NCI-H1105 treated with DMSO at 0.1 percent for 48 hours (cell line): Measurements from ENCODE around the gene CARD9.

Source experiments
- DNase-seq: peaks from one replicate; lab custom pipeline; 2025; lab: John Stamatoyannopoulos, UW

Gene CARD9

DNA sequence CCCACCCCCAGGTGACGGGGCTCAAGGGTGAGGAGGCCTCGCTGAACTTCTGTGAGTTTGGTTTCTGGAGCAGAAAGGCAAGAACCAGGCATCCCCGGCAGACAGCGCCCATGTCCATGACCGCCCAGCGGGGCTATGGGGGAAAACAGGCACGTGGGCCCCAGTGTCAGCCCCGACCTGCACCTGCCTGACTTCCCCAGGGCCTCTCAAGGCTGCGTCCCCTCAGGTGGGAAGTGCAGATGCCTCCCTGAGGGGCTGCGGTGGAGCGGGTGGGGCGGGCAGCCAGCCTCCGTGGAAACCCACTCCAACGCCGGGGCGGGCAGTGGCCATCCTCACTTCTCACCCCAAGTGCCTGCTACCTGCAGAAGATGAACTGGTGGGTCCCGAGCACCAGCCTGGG lies 6.9 kb upstream of the CARD9 start:
- DNase-seq: no peak

DNA sequence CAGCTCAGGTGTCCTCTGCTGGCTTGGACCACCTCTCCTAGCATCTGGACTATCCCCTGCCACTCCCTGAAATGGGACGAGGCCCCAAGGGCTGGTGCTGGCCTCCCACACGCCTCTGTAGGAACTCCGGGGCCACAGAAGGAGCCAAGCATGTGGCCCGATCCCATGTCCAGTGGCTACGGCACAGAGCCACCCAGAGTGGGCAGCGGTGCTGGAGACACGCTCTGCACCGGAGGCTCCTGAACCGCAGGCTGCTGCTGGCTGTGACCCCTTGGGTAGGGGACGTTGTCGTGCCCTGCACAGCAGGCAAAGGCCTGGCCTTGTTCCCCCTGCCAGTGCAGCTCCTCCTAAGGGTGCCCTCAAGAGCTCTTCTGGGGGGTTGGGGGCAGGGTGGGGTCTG lies 6.4 kb upstream of the CARD9 start:
- DNase-seq: no peak

- DNase-seq: no peak
Measured at GRCh38 chr9:136379401-136379800, 5.9 kb upstream of the CARD9 start.

- DNase-seq: no peak
Measured at GRCh38 chr9:136379003-136379287, 5.5 kb upstream of the CARD9 start.

DNA sequence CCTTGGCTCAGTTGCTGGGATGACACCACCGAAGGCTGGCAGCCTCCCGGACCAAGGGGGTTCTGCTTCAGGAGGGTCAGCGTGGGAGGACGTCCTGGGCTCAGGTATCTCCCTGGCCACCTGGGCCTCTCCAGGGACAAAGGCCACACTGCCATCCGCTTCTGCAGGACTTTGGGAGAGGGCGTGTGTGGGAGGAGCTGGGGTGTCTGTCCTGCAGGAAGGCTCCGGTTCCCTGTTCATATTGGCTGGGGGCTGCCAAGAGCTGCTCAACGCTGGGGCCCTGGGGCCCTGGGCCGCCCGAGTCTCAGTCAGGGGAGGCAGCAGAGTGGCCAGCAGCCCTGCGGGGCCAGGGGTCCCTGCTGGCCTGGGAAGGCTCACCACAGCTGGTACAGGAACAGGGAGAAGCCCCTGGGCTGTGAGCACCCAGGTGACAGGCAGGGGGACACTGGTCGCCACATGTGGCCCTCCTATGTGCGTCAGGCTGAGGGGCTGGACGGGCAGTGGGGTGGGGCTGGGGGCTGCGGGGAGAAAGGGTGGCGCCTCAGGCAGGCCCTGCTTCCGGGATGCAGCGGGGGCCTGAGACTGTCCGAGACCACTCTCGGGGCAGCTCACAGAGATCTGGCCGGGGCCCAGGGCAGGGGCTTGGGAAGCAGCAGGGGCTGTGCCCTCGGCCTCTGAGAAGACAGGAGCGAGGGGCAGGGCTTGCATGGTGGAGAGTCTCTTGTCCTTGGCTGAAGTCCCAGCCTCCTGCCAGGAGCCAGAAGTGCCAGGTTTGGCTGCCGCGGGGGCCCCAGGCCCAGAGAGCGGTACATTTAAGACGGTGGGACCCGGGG lies 4.9 kb upstream of the CARD9 start:
- DNase-seq: no peak

- DNase-seq: no peak
Measured at GRCh38 chr9:136377341-136378169, 4.1 kb upstream of the CARD9 start.

DNA sequence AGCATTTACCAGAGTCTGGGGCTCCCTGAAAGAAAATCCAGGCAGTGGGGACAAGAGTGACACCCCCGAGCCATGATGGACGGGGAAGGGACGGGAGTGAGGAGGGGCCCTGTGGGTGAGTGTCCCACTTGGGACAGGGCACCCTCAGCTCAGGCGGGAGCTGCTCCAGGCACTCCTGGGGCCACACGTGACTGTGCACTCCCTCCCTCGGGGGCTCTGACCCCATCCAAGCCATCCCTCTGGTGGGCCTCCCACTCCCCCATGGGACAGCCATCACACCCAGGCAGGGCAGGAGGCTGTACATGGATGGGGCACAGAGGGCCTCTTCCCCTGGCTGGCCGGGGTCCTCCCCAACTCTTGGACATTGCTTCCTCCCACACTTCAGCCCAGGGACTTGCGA lies 3.0 kb upstream of the CARD9 start:
- no peak for DNase-seq

DNA sequence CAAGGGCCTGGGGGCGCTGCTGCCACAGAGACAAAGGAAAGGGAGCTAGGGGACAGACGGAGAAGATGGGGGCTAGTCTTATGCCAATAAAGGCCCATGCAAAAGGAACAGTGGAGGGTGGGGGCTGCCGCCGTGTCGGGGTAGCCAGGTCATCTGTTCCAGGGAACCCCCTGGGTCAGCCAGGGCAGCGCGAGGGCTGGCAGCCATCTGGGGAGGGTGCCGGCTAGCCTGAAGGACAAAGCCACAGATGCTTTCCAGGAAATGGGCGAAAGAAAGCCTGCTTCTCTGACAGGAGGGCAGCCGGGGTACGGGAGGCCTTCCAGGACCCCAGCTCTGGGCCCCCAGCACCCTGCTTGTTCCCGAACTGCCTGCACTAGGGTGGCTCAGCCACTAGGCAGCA lies 1.6 kb upstream of the CARD9 start:
- no peak for DNase-seq

DNA sequence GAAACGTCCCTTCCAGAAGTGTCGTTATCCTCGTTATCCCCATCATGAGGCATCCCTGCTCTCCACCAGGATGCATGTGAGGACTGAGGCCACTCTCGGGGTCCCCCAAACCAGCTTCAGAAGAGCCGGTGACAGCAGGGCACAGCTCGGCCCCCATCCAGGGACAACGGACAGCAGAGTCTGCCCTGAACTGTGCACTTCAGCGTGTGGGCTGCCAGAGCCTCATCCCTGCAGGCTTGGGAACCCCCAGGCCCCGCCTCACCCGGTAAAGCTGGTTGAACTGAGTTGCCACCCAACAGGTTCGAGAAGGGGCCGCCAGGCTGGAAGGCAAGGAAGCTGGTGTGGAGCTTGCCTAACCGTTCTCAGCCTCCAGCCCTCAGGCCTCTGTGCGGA lies 710 bp upstream of the CARD9 start:
- DNase-seq: no peak

GRCh38 chr9:136372561-136373299 lies 739 bp downstream of the CARD9 start:
- no peak for DNase-seq

GRCh38 chr9:136372006-136372405 lies 1.5 kb downstream of the CARD9 start:
- no peak for DNase-seq

DNA sequence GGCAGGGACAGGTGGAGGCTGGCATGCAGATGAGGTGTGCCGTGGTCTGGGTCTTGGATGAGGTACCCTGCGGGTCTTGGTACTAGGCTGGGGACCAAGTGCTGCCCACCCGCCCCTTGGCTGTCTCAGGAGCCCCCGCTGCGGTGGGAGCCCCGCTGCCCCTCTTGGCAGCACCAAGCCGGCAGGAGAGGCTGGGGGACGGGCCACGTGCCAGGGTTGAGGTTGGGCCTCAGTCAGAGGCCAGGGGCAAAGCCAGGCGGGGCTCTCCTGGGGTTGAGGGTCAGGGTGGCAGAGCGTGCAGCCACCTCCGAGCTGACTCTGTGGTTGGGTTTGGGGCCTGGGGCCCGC lies 2.0 kb downstream of the CARD9 start:
- no peak for DNase-seq

DNA sequence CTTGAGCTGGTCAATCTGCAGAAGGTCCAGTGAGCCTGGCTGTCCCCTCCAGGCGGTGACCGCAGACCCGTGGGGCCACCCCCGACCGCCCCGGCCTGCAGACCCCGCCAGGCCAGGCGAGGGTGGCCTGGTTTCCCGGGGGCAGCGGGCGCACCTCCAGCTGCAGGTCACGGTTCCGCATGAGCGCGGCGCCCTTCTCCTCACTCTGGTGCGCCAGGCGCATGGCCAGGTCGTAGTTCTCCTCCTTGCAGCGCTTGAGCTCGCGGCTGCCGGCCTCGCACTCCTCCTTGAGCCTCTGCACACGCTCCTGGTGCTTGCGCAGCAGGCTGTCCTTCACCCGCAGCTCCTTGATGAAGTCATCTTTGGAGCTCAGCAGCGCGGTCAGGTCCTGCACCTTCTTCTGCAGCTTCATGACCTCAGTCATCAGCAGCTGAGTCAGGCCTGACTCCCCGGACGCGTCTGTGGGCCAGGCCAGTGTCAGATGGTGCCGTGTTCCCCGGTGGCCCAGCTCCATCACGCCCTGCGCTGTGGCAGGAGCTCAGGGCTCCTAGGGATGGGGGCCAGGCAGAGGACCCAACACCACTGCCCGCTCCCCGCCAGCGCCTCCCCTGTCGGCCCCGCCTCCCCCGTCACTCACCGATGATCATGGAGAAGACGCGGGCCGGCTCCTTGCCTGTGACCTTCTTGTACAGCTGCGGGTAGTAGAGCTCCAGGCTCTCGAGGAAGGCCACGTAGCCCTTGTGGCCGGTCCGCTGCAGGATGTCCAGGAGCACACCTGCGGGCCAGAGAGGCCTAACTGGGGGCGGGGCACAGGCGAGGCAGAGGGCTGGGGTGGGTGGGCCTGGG lies 2.6 kb downstream of the CARD9 start:
- DNase-seq: no peak

DNA sequence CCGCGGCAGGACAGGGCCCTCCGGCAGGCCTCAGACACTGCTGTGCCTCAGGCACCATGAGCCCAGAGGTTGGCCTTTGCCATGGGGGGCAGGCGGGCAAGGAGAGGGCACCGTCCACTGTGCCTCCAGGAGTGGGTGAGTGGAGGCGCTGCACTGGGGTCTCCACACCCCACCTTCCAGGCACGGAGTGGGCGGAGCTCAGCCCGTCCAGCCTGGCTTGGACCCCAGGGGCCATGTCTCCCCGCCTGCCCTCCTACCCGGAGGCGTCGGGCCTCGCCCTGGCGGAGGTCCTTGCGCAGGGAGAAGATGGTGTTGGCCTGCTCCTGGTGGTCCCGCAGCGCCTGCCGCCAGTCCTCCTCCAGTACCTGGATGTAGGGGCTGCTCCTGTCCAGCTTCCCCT lies 3.4 kb downstream of the CARD9 start:
- DNase-seq: no peak

GRCh38 chr9:136368190-136368589 lies 5.3 kb downstream of the CARD9 start:
- DNase-seq: no peak

DNA sequence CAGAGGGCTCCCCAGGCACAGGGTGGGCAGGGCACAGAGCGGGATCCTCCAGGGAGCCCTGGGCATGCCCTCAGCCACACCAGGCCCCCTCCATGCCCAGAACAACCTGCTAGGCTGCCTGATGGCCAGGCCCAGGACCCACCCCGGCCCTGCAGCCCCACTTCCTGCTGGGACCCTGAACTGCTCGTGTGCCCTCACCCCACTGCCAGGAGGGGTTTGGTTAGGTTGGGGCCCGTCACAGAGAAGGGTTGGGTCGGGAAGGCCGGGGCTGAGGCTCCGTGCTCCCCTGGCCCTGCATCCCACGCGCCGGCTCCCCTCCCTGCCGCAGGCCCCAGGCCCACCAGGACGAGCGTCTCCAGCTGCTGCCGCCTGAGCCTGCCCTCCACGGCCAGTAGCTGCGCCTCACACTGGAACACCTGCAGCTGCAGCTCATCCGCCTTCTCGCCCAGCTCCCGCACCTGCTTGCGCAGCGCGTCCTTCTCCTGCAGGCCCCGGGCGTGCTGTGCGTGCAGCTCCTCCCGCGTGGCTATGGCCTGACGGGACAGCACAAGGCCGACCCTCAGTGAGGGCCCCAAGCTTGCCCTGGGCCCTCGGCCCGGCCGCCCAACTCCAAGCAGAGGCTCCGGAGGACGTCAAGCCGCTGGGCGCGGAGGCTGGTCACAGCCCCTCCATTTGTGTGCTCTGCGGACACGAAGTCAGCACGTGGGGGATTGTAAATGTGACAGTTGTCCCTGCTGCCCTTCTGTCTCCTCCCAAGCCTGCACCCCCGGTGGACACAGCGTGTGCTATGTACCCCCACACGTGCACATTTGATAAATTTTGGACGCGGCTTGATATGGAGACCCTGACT lies 5.9 kb downstream of the CARD9 start:
- DNase-seq: no peak

- DNase-seq: no peak
Measured at GRCh38 chr9:136366826-136367225, 6.6 kb downstream of the CARD9 start.

DNA sequence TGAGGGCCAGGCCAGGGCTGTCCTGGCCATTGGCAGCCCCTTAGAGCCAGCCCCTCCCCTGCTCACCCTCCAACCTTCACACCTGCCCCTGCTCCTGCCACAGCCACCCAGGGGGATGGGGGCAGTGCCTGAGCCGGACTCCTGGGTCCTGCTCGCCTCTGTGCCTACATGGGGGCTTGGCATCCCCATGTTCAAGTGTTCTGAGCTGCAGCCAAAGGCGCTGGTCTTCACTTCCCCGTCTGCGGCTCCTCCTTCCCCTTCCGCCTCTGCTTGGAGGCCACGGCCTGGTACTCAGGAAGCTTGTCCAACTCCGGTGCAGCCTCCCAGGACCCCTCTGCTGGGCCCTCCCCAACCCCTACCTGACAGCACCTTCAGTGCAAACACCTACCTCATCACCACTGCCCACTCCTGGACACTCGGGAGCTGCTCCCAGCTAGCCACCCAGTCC lies 7.7 kb downstream of the CARD9 start:
- no peak for DNase-seq

DNA sequence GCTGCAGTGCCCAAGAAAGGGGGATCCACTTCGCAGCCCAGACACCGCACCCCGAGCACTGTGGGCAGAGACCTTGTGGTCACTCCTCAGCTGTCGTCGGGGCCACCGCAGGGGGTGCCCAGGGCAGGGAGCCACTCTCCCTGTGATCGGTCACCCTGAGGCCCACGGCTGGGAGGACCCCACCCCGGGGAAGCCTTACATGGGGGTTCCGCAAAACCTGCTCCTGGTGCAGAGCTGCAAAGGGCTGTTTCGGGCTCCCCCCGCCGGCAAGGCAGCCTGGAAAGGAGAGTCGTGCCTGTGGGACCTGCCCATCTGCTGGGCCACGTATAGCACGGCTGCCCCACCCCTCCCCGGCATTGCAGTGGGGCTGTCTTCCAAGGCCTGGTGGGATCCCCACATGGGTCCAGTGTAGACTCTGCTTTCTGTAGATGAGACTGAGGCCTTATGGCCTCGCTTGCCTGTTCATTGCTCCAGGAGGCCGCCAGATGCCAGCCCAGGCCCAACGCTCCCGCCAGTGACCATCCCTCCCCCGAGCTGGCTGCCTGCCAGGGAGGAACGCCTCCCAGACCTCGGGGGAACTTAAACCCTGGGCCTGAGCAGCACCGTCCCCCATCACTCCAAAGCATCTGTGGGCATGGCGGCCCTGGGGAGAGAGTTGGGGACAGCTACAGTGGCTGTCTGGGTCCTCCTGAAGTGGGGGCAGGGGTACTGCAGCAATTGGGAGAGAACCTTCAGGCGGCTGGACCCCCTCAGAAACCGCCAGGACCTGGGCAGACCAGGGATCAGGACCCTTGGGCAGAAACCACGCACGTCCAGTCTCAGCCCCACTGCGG lies 8.3 kb downstream of the CARD9 start:
- no peak for DNase-seq
